Transverse colon (tissue), 4 donors: ENCODE results near the gene PCNX2.

Experiments used
- EP300 ChIP-seq: sonication (generic); formaldehyde crosslinking; IDR thresholded peaks from one replicate; pipeline ENCODE4 v1.6.1; 2017; ENCODE audit warnings: antibody characterized with exemption, low read depth
- POLR2A ChIP-seq: fragments of 450-650 bp; IDR thresholded peaks from one replicate; pipeline ENCODE4 v1.6.1; 2016; ENCODE audit warnings: antibody characterized with exemption, mild to moderate bottlenecking, moderate library complexity
- POLR2AphosphoS5 ChIP-seq, 3 donors: sonication (generic); formaldehyde crosslinking; IDR thresholded peaks; one replicate each; pipeline ENCODE4 v1.6.1; 2016; ENCODE audit warnings: antibody characterized with exemption in 3 of 3
- TF ChIP-seq, protein P1 (sequence below), 5 experiments: fragments of 200-600 bp in 3 of 5; fragments of 450-650 bp in 2 of 5; sonication (generic) in 3 of 5; IDR thresholded peaks; 1 replicate in 2 of 5; 2 replicates in 3 of 5; pipeline ENCODE4 v1.5.1; 2016 to 2017; ENCODE audit warnings: antibody characterized with exemption in 5 of 5, inconsistent platforms in 3 of 5, mild to moderate bottlenecking in 2 of 5, moderate library complexity in 1 of 5

GRCh38 chr1:233015965-233016364, 279.6 kb downstream of the PCNX2 start:
- TF ChIP-seq, protein P1, sequence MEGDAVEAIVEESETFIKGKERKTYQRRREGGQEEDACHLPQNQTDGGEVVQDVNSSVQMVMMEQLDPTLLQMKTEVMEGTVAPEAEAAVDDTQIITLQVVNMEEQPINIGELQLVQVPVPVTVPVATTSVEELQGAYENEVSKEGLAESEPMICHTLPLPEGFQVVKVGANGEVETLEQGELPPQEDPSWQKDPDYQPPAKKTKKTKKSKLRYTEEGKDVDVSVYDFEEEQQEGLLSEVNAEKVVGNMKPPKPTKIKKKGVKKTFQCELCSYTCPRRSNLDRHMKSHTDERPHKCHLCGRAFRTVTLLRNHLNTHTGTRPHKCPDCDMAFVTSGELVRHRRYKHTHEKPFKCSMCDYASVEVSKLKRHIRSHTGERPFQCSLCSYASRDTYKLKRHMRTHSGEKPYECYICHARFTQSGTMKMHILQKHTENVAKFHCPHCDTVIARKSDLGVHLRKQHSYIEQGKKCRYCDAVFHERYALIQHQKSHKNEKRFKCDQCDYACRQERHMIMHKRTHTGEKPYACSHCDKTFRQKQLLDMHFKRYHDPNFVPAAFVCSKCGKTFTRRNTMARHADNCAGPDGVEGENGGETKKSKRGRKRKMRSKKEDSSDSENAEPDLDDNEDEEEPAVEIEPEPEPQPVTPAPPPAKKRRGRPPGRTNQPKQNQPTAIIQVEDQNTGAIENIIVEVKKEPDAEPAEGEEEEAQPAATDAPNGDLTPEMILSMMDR (IDR thresholded peaks at IDR 0.05): no peak
- no peak for TF ChIP-seq EP300
- TF ChIP-seq POLR2AphosphoS5 (IDR thresholded peaks at IDR 0.05): no peak
- TF ChIP-seq POLR2A: no peak
